Testis (tissue), 2 donors: Measurements from ENCODE around the gene GLRA3.

Experiments used
- CTCF ChIP-seq, 3 experiments: fragments of 450-650 bp in 2 of 3; fragments of 200-600 bp in 1 of 3; sonication (generic) in 1 of 3; IDR thresholded peaks; one replicate each; pipeline ENCODE4 v1.5.1; 2016 to 2019; ENCODE audit warnings: antibody characterized with exemption in 3 of 3, mild to moderate bottlenecking in 2 of 3, moderate library complexity in 1 of 3
- POLR2A ChIP-seq: fragments of 450-650 bp; IDR thresholded peaks from one replicate; pipeline ENCODE4 v1.6.1; 2017; ENCODE audit warnings: antibody characterized with exemption, mild to moderate bottlenecking, moderate library complexity

- no peak for TF ChIP-seq POLR2A
- no peak for TF ChIP-seq CTCF (IDR thresholded peaks at IDR 0.05)
Observed at GRCh38 chr4:174707051-174707676, 121.9 kb downstream of the GLRA3 start.
